ENCODE results near the gene C2orf69.
"Not testable (repeated sequence)": the region's sequence is repeated elsewhere in the genome, so short reads cannot be mapped to it uniquely, and the experiment has no call there.

Gene C2orf69

GRCh38 chr2:199911052-199911876, at the start of gene C2orf69:
Gene C2orf69, plus strand, starts transcription at chr2:199911293. Its CDS starts 146 bp downstream, at chr2:199911439.
- peak; percentile 90 to 94 for DNase-seq

GRCh38 chr2:199862788-199863187, 48.3 kb upstream of the C2orf69 start:
- DNase-seq, result no peak

GRCh38 chr2:199865905-199866304, 45.2 kb upstream of the C2orf69 start:
- DNase-seq, result no peak

- DNase-seq, result no peak
Measured at GRCh38 chr2:199868431-199869226, 42.5 kb upstream of the C2orf69 start.

- no peak for DNase-seq
Measured at GRCh38 chr2:199869227-199869541, 41.9 kb upstream of the C2orf69 start.

- DNase-seq, result no peak
Measured at GRCh38 chr2:199869653-199870052, 41.4 kb upstream of the C2orf69 start.

GRCh38 chr2:199870581-199870980, 40.5 kb upstream of the C2orf69 start:
- DNase-seq, result no peak

- DNase-seq, result no peak
Measured at GRCh38 chr2:199874209-199874608, 36.9 kb upstream of the C2orf69 start.

DNA sequence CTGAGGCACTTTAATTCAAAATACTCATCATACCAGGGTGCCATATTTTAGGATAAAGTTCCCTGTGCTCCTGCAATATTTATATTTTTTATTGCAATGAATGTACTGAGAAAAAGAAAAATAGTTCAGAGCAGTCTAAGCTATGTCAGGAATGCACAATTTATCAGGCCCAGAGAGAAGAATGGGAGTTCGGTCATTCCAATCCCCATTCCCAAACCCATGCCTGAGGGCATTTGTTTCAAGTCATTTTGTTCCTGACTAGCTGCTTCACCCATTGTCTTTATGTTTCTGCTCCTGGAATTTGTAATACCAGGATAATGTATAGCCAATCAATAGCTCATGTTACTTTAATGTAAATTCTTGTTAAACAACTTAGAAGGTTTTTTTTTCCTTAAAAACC, 35.7 kb upstream of the C2orf69 start:
- no peak for DNase-seq

DNA sequence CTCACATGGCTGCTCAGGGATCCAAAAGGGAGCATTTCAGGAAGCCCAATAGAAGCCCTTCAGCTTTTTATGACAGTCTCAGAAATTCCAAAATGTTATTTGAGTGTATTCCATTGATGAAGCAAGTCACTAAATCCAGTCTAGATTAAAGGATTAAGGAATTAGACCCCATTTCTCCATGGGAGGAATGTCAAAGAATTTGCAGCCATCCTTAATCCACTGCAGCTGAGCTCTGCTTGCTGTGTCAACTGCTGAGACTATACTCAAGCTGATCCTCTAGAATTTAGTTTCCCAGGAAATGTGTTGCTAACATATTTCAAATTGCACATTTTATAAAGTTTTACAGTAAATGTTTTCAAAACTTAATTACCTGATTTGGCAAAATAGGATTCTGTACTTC, 28.4 kb upstream of the C2orf69 start:
- DNase-seq, result no peak

GRCh38 chr2:199883474-199884212, 27.4 kb upstream of the C2orf69 start:
- DNase-seq, result no peak

GRCh38 chr2:199895406-199895805, 15.7 kb upstream of the C2orf69 start:
- DNase-seq, result no peak

DNA sequence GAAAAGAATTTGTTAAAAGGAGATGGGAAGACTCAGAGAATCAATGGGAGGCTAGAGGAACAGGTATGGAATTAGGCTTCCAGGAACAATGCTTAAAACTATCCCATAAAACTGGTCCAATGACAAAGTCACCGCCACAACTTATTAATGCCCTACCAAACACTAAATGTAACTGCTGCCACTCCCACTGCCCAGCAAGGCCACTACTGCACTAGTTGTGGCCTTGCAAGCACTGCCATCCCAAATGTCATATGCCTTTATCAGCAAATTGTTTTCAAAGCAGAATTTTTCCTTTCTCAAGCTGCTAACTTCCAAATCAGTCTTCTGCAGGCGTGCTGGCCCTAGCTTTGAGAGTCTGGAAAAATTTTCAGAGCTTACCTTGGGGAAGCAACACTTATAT, 14.5 kb upstream of the C2orf69 start:
- DNase-seq, result no peak

DNA sequence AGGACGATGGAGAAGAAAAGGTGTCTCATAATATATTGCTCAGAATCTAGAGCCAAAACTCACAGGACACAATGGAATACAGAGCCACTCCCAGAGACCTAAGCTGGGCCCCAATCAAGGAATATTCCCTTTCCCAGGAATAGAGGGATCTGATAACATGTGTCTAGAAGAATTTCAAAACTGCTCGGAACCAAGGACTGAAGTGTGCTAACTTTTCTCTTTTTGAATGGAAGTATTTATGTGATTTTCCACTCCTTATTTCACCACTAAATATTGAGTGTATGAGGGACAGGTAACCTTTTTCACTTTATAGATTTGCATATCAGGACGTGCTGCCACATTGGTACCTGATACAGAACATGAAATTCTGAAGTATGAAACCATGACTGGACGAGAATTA, 9.2 kb upstream of the C2orf69 start:
- DNase-seq, result no peak

GRCh38 chr2:199902486-199903110, 8.5 kb upstream of the C2orf69 start:
- no peak for DNase-seq

DNA sequence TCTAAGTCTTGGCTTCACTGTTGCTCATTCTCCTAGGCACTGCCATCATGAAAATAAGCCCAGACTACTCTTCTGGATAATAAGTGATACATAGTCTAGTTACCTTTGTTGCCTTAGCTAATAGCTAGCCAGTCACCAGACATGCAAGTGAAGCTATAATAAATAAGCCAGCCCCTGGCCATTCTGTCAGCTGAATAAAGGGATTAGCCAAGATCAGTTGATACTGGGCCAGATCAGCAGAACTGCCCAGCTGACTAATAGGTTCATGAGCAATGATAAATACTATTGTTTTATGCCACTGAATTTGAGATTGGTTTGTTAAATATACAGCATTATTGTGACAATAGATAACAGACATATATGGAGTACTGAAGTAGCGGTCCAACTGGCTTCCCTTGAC, 8.0 kb upstream of the C2orf69 start:
- no peak for DNase-seq

- no peak for DNase-seq
Measured at GRCh38 chr2:199907008-199907714, 3.9 kb upstream of the C2orf69 start.

DNA sequence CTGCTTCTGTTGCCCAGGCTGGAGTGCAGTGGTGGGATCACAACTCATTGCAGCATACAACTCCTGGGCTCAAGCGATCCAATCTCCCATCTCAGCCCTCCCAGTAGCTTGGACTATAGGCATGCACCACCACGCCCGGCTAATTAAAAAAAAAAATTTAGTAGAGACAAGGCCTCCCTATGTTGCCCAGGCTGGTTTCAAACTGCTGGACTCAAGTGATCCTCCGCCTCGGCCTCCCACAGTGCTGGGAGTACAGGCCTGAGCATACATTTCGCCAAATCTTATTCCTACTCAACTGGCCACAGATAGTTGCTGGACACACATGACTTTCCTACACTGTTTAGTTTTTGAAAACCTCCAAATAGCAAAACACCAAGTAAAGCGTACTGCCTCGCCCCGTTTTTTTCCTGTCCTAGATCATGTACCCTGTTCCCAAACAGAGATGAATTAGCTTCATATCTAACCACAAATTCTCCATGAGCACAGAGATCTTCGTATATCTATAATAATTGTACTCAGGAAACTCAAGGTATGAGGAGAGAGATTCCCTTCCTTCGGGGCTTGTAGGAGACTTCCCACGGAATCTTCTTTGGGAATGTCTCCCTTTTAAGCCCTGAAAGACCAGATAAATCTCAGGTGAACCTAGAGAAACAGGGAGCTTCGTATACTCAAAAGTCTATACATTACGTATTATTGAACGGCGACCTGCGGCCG, 598 bp upstream of the C2orf69 start:
- DNase-seq, result no peak

DNA sequence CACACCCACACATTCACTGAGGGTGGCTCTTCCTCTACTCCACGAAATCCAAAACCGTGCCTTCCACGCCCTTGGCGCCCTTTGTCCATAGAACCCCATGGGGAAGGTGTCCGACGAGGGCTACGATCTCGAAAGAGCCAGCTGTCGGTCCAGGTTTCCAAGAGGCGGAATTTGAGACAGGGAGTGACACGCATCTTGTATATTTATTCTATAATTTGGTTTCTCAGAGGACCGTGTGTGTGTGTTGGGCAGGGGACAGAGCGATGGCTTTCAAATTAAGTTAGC, 726 bp downstream of the C2orf69 start:
- DNase-seq, result no peak

- not testable (repeated sequence) for DNase-seq
Measured at GRCh38 chr2:199912553-199913114, 1.5 kb downstream of the C2orf69 start.

DNA sequence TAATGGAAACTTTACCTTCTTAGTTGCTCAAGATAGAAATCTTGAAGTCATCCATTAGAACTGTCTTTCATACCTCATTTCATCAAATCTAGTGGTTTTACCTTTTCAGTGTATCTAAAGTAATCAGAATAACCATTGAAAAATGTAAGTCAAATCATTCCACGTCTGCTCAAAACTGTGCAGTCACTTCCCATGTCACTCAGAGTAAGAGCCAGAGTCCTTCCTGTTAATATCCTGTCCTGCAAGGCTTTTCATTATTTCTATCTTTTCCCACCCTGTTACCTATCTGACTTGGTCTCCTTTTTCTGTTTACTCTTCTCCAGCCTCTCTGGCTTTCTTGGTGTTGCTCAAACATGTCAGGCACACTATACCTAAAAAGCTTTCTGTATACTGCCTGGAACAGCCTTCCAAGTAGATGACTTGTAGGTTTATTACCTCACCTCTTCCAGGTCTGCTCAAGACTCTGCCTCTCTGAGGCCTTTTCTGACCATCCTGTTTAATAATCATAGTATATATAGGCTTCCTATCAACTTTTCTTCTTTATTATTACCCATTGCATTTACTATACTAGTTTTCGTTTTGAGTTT, 3.4 kb downstream of the C2orf69 start:
- DNase-seq, result no peak
